Vagina (tissue), 2 donors: ENCODE results near the gene RASA2.

Experiments used
- CTCF ChIP-seq, 3 experiments: fragments of 450-650 bp in 2 of 3; fragments of 200-600 bp in 1 of 3; sonication (generic) in 1 of 3; IDR thresholded peaks; one replicate each; pipeline ENCODE4 v1.5.1; 2017 to 2019; ENCODE audit warnings: antibody characterized with exemption in 3 of 3, mild to moderate bottlenecking in 2 of 3, moderate library complexity in 2 of 3
- POLR2AphosphoS5 ChIP-seq, 2 donors: sonication (generic); formaldehyde crosslinking; IDR thresholded peaks; one replicate each; pipeline ENCODE4 v1.9.0; 2017; ENCODE audit warnings: antibody characterized with exemption in 2 of 2, mild to moderate bottlenecking in 2 of 2, low read depth in 1 of 2; ENCODE audit not compliant: insufficient read depth in 1 of 2

- TF ChIP-seq CTCF (IDR thresholded peaks at IDR 0.05) (no peak), POLR2AphosphoS5 (IDR thresholded peaks at IDR 0.05; ENCODE audit: insufficient read depth in 1 of 2, low read depth in 1 of 2) (no peak)
Observed at GRCh38 chr3:141529256-141529655, 42.4 kb downstream of the RASA2 start.
